ENCODE results near the gene FHAD1.
A peak's percentile ranks its signal among the peaks of the same experiment; 100 is the strongest.

Gene FHAD1

GRCh38 chr1:15275921-15276683 lies 29.1 kb downstream of the FHAD1 start:
- Histone ChIP-seq H3K36me3 (ENCODE audit: control insufficient read depth, insufficient read depth, low read length) (no peaks in the 10 kb centered on the region), H3K27ac (ENCODE audit: low read depth, low read length) (no peak overlapping the region), H3K27me3 (ENCODE audit: control insufficient read depth, insufficient read depth, low read length) (no peaks in the 10 kb centered on the region), H3K9ac (ENCODE audit: low read length) (no peak overlapping the region), H3K4me1 (ENCODE audit: control insufficient read depth, insufficient read depth, low read length) (peaks cover 5% of the 10 kb centered on the region), H3K4me3 (ENCODE audit: low read length) (no peak overlapping the region)

- H3K27me3 ChIP-seq (ENCODE audit: control insufficient read depth, insufficient read depth, low read length) = no peaks in the 10 kb centered on the region
- no peak overlapping the region for H3K27ac ChIP-seq (ENCODE audit: low read depth, low read length)
- no peaks in the 10 kb centered on the region for H3K36me3 ChIP-seq (ENCODE audit: control insufficient read depth, insufficient read depth, low read length)
- no peak overlapping the region for H3K9ac ChIP-seq (ENCODE audit: low read length)
- H3K4me3 ChIP-seq (ENCODE audit: low read length) = no peak overlapping the region
- peaks cover 5% of the 10 kb centered on the region for H3K4me1 ChIP-seq (ENCODE audit: control insufficient read depth, insufficient read depth, low read length)
These were observed 29.8 kb downstream of the FHAD1 start for GRCh38 chr1:15276691-15277446.

GRCh38 chr1:15277447-15277838 lies 30.4 kb downstream of the FHAD1 start:
- H3K27ac ChIP-seq (ENCODE audit: low read depth, low read length) = no peak overlapping the region

GRCh38 chr1:15277933-15278332 lies 30.9 kb downstream of the FHAD1 start:
- no peak overlapping the region for H3K4me3 ChIP-seq (ENCODE audit: low read length)
- peaks cover 5% of the 10 kb centered on the region for H3K4me1 ChIP-seq (ENCODE audit: control insufficient read depth, insufficient read depth, low read length)
- H3K27ac ChIP-seq (ENCODE audit: low read depth, low read length) = no peak overlapping the region
- no peaks in the 10 kb centered on the region for H3K36me3 ChIP-seq (ENCODE audit: control insufficient read depth, insufficient read depth, low read length)
- H3K9ac ChIP-seq (ENCODE audit: low read length) = no peak overlapping the region
- no peaks in the 10 kb centered on the region for H3K27me3 ChIP-seq (ENCODE audit: control insufficient read depth, insufficient read depth, low read length)

More at GRCh38 chr1:15277447-15277838, 30.4 kb downstream of the FHAD1 start:
- no peak overlapping the region for H3K9ac ChIP-seq (ENCODE audit: low read length)
- peaks cover 5% of the 10 kb centered on the region for H3K4me1 ChIP-seq (ENCODE audit: control insufficient read depth, insufficient read depth, low read length)
- no peaks in the 10 kb centered on the region for H3K36me3 ChIP-seq (ENCODE audit: control insufficient read depth, insufficient read depth, low read length)
- no peak overlapping the region for H3K4me3 ChIP-seq (ENCODE audit: low read length)
- H3K27me3 ChIP-seq (ENCODE audit: control insufficient read depth, insufficient read depth, low read length) = no peaks in the 10 kb centered on the region

GRCh38 chr1:15279576-15280230 lies 32.7 kb downstream of the FHAD1 start:
- Histone ChIP-seq H3K36me3 (ENCODE audit: control insufficient read depth, insufficient read depth, low read length) (no peaks in the 10 kb centered on the region), H3K27ac (ENCODE audit: low read depth, low read length) (no peak overlapping the region), H3K27me3 (ENCODE audit: control insufficient read depth, insufficient read depth, low read length) (no peaks in the 10 kb centered on the region), H3K4me1 (ENCODE audit: control insufficient read depth, insufficient read depth, low read length) (peaks cover 15% of the 10 kb centered on the region), H3K9ac (ENCODE audit: low read length) (no peak overlapping the region), H3K4me3 (ENCODE audit: low read length) (no peak overlapping the region)

- Histone ChIP-seq H3K4me1 (ENCODE audit: control insufficient read depth, insufficient read depth, low read length) (peaks cover 15% of the 10 kb centered on the region), H3K27ac (ENCODE audit: low read depth, low read length) (no peak overlapping the region), H3K4me3 (ENCODE audit: low read length) (no peak overlapping the region), H3K27me3 (ENCODE audit: control insufficient read depth, insufficient read depth, low read length) (no peaks in the 10 kb centered on the region), H3K9ac (ENCODE audit: low read length) (no peak overlapping the region), H3K36me3 (ENCODE audit: control insufficient read depth, insufficient read depth, low read length) (no peaks in the 10 kb centered on the region)
These were observed 33.4 kb downstream of the FHAD1 start for GRCh38 chr1:15280416-15280815.

GRCh38 chr1:15282038-15282437 lies 35.0 kb downstream of the FHAD1 start:
- H3K27ac ChIP-seq (ENCODE audit: low read depth, low read length) = peak overlapping the region; percentile 86
- no peaks in the 10 kb centered on the region for H3K27me3 ChIP-seq (ENCODE audit: control insufficient read depth, insufficient read depth, low read length)
- no peaks in the 10 kb centered on the region for H3K36me3 ChIP-seq (ENCODE audit: control insufficient read depth, insufficient read depth, low read length)
- no peak overlapping the region for H3K9ac ChIP-seq (ENCODE audit: low read length)
- no peak overlapping the region for H3K4me3 ChIP-seq (ENCODE audit: low read length)
- peaks cover 15% of the 10 kb centered on the region for H3K4me1 ChIP-seq (ENCODE audit: control insufficient read depth, insufficient read depth, low read length)

GRCh38 chr1:15282810-15283474 lies 35.9 kb downstream of the FHAD1 start:
- Histone ChIP-seq H3K27ac (ENCODE audit: low read depth, low read length) (peak overlapping the region; percentile 86), H3K9ac (ENCODE audit: low read length) (no peak overlapping the region), H3K4me1 (ENCODE audit: control insufficient read depth, insufficient read depth, low read length) (peaks cover 15% of the 10 kb centered on the region), H3K27me3 (ENCODE audit: control insufficient read depth, insufficient read depth, low read length) (no peaks in the 10 kb centered on the region), H3K4me3 (ENCODE audit: low read length) (no peak overlapping the region), H3K36me3 (ENCODE audit: control insufficient read depth, insufficient read depth, low read length) (no peaks in the 10 kb centered on the region)

- H3K9ac ChIP-seq (ENCODE audit: low read length) = no peak overlapping the region
- peak overlapping the region; percentile 86 for H3K27ac ChIP-seq (ENCODE audit: low read depth, low read length)
- no peak overlapping the region for H3K4me3 ChIP-seq (ENCODE audit: low read length)
- peaks cover 15% of the 10 kb centered on the region for H3K4me1 ChIP-seq (ENCODE audit: control insufficient read depth, insufficient read depth, low read length)
- H3K36me3 ChIP-seq (ENCODE audit: control insufficient read depth, insufficient read depth, low read length) = no peaks in the 10 kb centered on the region
- no peaks in the 10 kb centered on the region for H3K27me3 ChIP-seq (ENCODE audit: control insufficient read depth, insufficient read depth, low read length)
These were observed 36.5 kb downstream of the FHAD1 start for GRCh38 chr1:15283526-15283925.

GRCh38 chr1:15286452-15286851 lies 39.4 kb downstream of the FHAD1 start:
- H3K27ac ChIP-seq (ENCODE audit: low read depth, low read length) = no peak overlapping the region
- H3K36me3 ChIP-seq (ENCODE audit: control insufficient read depth, insufficient read depth, low read length) = no peaks in the 10 kb centered on the region
- H3K9ac ChIP-seq (ENCODE audit: low read length) = no peak overlapping the region
- peaks cover 15% of the 10 kb centered on the region for H3K4me1 ChIP-seq (ENCODE audit: control insufficient read depth, insufficient read depth, low read length)
- H3K4me3 ChIP-seq (ENCODE audit: low read length) = no peak overlapping the region
- no peaks in the 10 kb centered on the region for H3K27me3 ChIP-seq (ENCODE audit: control insufficient read depth, insufficient read depth, low read length)

GRCh38 chr1:15287035-15287979 lies 40.3 kb downstream of the FHAD1 start:
- Histone ChIP-seq H3K36me3 (ENCODE audit: control insufficient read depth, insufficient read depth, low read length) (no peaks in the 10 kb centered on the region), H3K9ac (ENCODE audit: low read length) (no peak overlapping the region), H3K4me3 (ENCODE audit: low read length) (no peak overlapping the region), H3K27me3 (ENCODE audit: control insufficient read depth, insufficient read depth, low read length) (no peaks in the 10 kb centered on the region), H3K27ac (ENCODE audit: low read depth, low read length) (no peak overlapping the region), H3K4me1 (ENCODE audit: control insufficient read depth, insufficient read depth, low read length) (peaks cover 12% of the 10 kb centered on the region)

All from rectal smooth muscle tissue (tissue), 1 donor.